Tibial artery (tissue), 4 donors: ENCODE results near the gene PIWIL1.

ENCODE experiments used
- DNase-seq, 2 donors: peaks; one replicate each; pipeline ENCODE4 v3.0.0-alpha.2; 2019
- H3K27ac ChIP-seq, 2 donors: fragments of 200-600 bp; sonication (generic) in 1 of 2; 1 replicate in 1 of 2; 2 replicates in 1 of 2; pipeline ENCODE4 v1.5.1; 2018 to 2019; ENCODE audit warnings: mild to moderate bottlenecking in 1 of 2
- H3K27me3 ChIP-seq, 2 donors: fragments of 200-600 bp; sonication (generic) in 1 of 2; one replicate each; pipeline versions ENCODE4 v1.5.1 to v1.6.0; 2016 to 2019
- H3K36me3 ChIP-seq, 3 donors: fragments of 200-600 bp; sonication (generic) in 2 of 3; one replicate each; pipeline ENCODE4 v1.5.1; 2016 to 2019; ENCODE audit warnings: mild to moderate bottlenecking in 2 of 3
- H3K4me1 ChIP-seq, 4 donors: fragments of 200-600 bp; sonication (generic) in 2 of 4; 1 replicate in 3 of 4; 2 replicates in 1 of 4; pipeline ENCODE4 v1.5.1; 2016 to 2019
- H3K4me3 ChIP-seq, 2 donors: fragments of 200-600 bp; sonication (generic) in 1 of 2; 1 replicate in 1 of 2; 2 replicates in 1 of 2; pipeline ENCODE4 v1.5.1; 2018 to 2019; ENCODE audit warnings: mild to moderate bottlenecking in 2 of 2
- H3K9me3 ChIP-seq, 3 donors: fragments of 200-600 bp; sonication (generic) in 1 of 3; one replicate each; pipeline ENCODE4 v1.5.1; 2016 to 2019
- intact Hi-C: fragments of 100-400 bp; cut with DNase I; formaldehyde crosslinking; loops from one replicate; pipeline ENCODE4 v1.15.0; 2023; ENCODE audit warnings: low total_unique reads
- TF ChIP-seq, protein P1 (sequence below), 2 experiments: fragments of 200-600 bp in 1 of 2; fragments of 450-650 bp in 1 of 2; IDR thresholded peaks; one replicate each; pipeline ENCODE4 v1.5.1; 2017 to 2019; ENCODE audit warnings: antibody characterized with exemption in 2 of 2, mild to moderate bottlenecking in 1 of 2, moderate library complexity in 1 of 2

PIWIL1 gene

DNA sequence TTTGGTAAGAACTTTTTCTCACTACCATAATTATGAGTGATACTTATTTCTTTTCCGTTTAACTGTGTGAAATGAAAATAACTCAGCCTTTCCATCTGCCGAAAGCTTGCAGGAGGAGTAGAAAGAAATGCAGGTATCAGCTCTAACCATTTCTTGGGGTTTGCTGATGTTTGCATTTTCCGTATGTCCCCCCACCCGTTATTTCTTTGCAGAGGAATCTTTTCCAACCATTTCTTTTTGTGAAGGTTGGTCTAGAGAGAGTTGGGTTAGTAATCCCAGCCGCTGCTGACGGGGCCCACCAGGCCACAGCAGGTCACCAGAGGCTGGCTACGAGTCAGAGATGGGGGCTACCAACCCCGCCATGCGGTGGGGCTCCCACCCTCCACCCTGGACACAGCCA is 7.0 kb upstream of the PIWIL1 start:
- no peak overlapping the region for H3K4me3 ChIP-seq
- no peak for DNase-seq
- H3K4me1 ChIP-seq = no peaks in the 10 kb centered on the region
- H3K27ac ChIP-seq = no peak overlapping the region
- intact Hi-C loops = loop anchor here (5.0 kb wide), 1 partner anchor 283 kb away; no protein-coding TSS in a partner anchor
- TF ChIP-seq, protein P1, sequence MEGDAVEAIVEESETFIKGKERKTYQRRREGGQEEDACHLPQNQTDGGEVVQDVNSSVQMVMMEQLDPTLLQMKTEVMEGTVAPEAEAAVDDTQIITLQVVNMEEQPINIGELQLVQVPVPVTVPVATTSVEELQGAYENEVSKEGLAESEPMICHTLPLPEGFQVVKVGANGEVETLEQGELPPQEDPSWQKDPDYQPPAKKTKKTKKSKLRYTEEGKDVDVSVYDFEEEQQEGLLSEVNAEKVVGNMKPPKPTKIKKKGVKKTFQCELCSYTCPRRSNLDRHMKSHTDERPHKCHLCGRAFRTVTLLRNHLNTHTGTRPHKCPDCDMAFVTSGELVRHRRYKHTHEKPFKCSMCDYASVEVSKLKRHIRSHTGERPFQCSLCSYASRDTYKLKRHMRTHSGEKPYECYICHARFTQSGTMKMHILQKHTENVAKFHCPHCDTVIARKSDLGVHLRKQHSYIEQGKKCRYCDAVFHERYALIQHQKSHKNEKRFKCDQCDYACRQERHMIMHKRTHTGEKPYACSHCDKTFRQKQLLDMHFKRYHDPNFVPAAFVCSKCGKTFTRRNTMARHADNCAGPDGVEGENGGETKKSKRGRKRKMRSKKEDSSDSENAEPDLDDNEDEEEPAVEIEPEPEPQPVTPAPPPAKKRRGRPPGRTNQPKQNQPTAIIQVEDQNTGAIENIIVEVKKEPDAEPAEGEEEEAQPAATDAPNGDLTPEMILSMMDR (IDR thresholded peaks at IDR 0.05) = no peak
- peaks cover 0 to 8% of the 10 kb centered on the region in 2 donors for H3K27me3 ChIP-seq
- no peaks in the 10 kb centered on the region for H3K9me3 ChIP-seq
- H3K36me3 ChIP-seq = no peaks in the 10 kb centered on the region

DNA sequence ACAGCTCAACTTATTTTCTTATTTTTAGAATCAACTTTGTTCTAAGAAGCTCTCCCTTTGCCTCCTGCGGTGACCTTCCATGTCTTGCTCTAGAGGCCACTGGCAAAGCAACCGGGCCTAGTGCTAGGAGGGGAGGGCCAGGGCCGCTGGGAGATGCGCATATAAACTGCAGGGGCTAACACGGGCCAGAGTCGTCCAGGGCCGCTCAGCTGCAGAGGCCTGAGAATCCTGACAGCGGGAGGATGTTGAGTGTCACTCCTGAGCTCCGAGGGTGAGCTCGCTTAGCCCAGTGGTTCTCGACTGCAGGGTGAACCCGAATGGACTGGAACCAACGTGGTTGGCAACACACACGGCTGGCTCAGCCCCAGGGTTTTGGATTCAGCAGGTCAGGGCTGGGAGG is 6.5 kb upstream of the PIWIL1 start:
- Histone ChIP-seq H3K4me1 (no peaks in the 10 kb centered on the region), H3K4me3 (no peak overlapping the region), H3K36me3 (no peaks in the 10 kb centered on the region), H3K27ac (no peak overlapping the region), H3K27me3 (peaks cover 0 to 8% of the 10 kb centered on the region in 2 donors), H3K9me3 (no peaks in the 10 kb centered on the region)
- no peak for DNase-seq
- intact Hi-C loops = loop anchor here (5.0 kb wide), 1 partner anchor 284 kb away; no protein-coding TSS in a partner anchor
- TF ChIP-seq, protein P1 (IDR thresholded peaks at IDR 0.05) = no peak

DNA sequence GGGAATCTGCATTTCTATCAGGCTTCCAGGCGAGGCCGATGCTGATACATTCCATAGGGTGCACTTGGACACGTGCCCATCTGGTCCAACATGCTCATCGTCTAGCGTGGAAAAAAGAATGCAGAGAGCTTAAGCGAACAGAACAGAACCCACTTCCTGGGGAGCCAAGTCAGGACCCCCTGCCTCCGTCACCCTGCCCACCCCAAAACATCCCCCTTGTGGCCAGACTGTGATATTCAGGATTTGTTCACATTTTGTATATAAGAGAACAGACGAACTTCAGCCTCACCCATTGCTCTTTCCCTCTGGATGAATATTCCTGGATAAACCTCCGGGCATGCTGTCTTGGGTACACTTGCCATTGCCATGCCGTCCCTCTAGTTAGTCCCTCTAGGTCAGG is 4.3 kb upstream of the PIWIL1 start:
- TF ChIP-seq, protein P1 (IDR thresholded peaks at IDR 0.05) = no peak
- Histone ChIP-seq H3K36me3 (no peaks in the 10 kb centered on the region), H3K27ac (no peak overlapping the region), H3K27me3 (peaks cover 0 to 8% of the 10 kb centered on the region in 2 donors), H3K4me1 (peaks cover 0 to 4% (median 0%) of the 10 kb centered on the region in 4 donors), H3K9me3 (no peaks in the 10 kb centered on the region), H3K4me3 (no peak overlapping the region)
- no peak for DNase-seq
- intact Hi-C loops = loop anchor here (5.0 kb wide), 1 partner anchor 286 kb away; no protein-coding TSS in a partner anchor

DNA sequence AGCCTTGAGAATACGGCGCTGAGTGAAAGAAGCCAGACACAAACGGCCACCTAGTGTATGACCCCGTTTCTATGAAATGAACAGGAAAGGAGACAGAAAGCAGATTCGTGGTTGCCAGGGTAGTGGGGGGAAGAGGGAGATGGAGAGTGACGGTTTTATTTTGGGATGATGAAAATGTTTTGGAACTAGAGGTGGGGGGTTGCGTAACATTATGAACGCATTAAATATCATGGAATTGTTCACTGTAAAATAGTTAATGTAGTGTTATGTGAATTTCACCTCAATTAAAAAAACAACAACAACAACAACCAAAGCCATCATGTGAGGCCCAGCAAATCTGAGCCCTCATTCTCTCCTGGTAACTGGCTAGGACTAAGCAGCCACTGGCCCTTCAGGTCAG is 3.3 kb upstream of the PIWIL1 start:
- peaks cover 0 to 16% of the 10 kb centered on the region in 2 donors for H3K27me3 ChIP-seq
- intact Hi-C loops = loop anchor here (5.0 kb wide), 1 partner anchor 287 kb away; no protein-coding TSS in a partner anchor

DNA sequence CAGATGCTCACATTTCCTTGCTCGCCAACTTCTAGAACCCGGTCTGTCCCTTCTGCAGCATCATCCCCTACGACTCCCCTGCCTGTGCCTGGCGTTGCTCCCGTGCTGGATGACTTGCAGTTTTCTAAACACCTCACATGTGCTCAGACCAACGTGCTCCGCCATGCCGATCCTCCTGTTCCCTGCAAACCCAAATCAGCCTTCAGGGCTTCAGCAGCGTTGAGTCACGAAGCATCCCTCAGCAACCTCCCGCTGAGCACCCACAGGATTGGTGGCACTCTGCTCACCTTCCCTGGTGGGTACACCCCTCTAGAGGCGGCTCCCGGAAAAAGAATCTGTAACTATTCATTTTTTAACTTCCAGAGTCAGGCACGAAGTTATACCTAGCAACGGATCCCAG is 2.8 kb upstream of the PIWIL1 start:
- Histone ChIP-seq H3K27me3 (peaks cover 0 to 22% of the 10 kb centered on the region in 2 donors), H3K4me1 (peaks cover 0 to 11% (median 2%) of the 10 kb centered on the region in 4 donors), H3K4me3 (no peak overlapping the region), H3K27ac (no peak overlapping the region), H3K36me3 (no peaks in the 10 kb centered on the region), H3K9me3 (no peaks in the 10 kb centered on the region)
- intact Hi-C loops = loop anchor here (5.0 kb wide), 1 partner anchor 288 kb away; no protein-coding TSS in a partner anchor
- DNase-seq = no peak
- TF ChIP-seq, protein P1 (IDR thresholded peaks at IDR 0.05) = no peak

More for the DNA sequence above, 3.3 kb upstream of the PIWIL1 start:
- Histone ChIP-seq H3K4me1 (peaks cover 0 to 7% (median 2%) of the 10 kb centered on the region in 4 donors), H3K36me3 (no peaks in the 10 kb centered on the region), H3K9me3 (no peaks in the 10 kb centered on the region), H3K27ac (no peak overlapping the region), H3K4me3 (no peak overlapping the region)
- no peak for DNase-seq
- TF ChIP-seq, protein P1 (IDR thresholded peaks at IDR 0.05) = no peak
